ENCODE measurements around the gene MIDN. TPM values are rescaled to one million over a fixed set of nuclear protein-coding genes. Genes with fewer than 3 reads are reported as not detected.

Gene MIDN
- polyA plus RNA-seq, 1 donor from 2014 or later: 24.8 TPM

DNA sequence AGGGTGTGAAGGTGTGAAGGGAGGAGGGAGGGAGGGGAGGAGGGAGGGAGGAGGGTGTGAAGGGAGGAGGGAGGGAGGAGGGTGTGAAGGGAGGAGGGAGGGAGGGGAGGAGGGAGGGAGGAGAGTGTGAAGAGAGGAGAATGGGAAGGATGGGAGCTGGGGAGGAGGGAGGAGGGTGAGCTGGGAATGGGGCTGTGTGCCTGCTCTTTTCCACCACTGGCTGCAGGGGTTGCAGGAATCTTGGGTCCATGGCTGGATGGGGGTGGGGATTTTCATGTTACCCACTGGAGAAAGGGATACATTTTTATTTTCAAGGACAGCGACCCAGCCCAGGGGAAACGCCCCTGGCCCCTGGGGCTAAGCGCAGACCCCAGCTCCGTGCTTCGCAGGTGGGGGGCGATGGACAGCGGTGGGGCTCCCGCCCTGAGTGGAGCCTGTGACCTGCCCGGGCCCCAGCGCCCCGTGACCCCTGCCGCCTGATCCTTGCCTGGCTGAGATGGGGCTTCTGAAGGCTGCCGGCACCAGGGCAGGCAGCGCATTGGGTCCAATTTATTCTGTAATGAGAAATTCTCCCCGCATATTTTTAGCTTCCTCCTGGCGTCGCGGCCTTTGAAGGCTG lies 34.3 kb downstream of the MIDN start:
- no peak overlapping the region for H3K4me2 ChIP-seq (ENCODE audit: low read length)
- H3K27me3 ChIP-seq (ENCODE audit: insufficient read depth, low read depth, low read length): no peaks in the 10 kb centered on the region
- no peaks in the 10 kb centered on the region for H4K20me1 ChIP-seq (ENCODE audit: insufficient read depth)
- no peak overlapping the region for H3K27ac ChIP-seq (ENCODE audit: low read length)
- no peaks in the 10 kb centered on the region for H3K9me3 ChIP-seq (ENCODE audit: low read length)
- TF ChIP-seq EP300 (conservative IDR thresholded peaks at IDR 0.05; ENCODE audit: poor library complexity, severe bottlenecking): no peak
- TF ChIP-seq MXI1 (conservative IDR thresholded peaks at IDR 0.05; ENCODE audit: poor library complexity, severe bottlenecking): no peak
- no peak for TF ChIP-seq SMC3 (conservative IDR thresholded peaks at IDR 0.05; ENCODE audit: poor library complexity)
- no peak for TF ChIP-seq CTCF (IDR thresholded peaks at IDR 0.05; ENCODE audit: poor library complexity, severe bottlenecking)
- TF ChIP-seq POLR2AphosphoS5 (IDR thresholded peaks at IDR 0.05): no peak
- TF ChIP-seq REST (IDR thresholded peaks at IDR 0.05; ENCODE audit: borderline replicate concordance): no peak
- no peak for TF ChIP-seq TAF1 (IDR thresholded peaks at IDR 0.05; ENCODE audit: low read depth)
- TF ChIP-seq RAD21 (conservative IDR thresholded peaks at IDR 0.05): no peak
- no peak for TF ChIP-seq EZH2 (IDR thresholded peaks at IDR 0.05; ENCODE audit: borderline replicate concordance, insufficient read depth, low read length, poor library complexity, severe bottlenecking)
- H3K4me3 ChIP-seq (ENCODE audit: low read length): no peak overlapping the region
- H3F3A ChIP-seq (ENCODE audit: insufficient read depth, low read length, poor library complexity, severe bottlenecking): no peaks in the 10 kb centered on the region
- no peaks in the 10 kb centered on the region for H3K36me3 ChIP-seq (ENCODE audit: insufficient read depth, low read length)
- H3K9me2 ChIP-seq (ENCODE audit: insufficient read depth, low read length): no peaks in the 10 kb centered on the region
- H2AFZ ChIP-seq (ENCODE audit: low read depth, low read length): no peak overlapping the region
- no peak overlapping the region for H3K9ac ChIP-seq (ENCODE audit: low read length)
- H3K79me2 ChIP-seq (replicated peaks; ENCODE audit: insufficient read depth, low read length): peaks cover 14% of the 10 kb centered on the region

DNA sequence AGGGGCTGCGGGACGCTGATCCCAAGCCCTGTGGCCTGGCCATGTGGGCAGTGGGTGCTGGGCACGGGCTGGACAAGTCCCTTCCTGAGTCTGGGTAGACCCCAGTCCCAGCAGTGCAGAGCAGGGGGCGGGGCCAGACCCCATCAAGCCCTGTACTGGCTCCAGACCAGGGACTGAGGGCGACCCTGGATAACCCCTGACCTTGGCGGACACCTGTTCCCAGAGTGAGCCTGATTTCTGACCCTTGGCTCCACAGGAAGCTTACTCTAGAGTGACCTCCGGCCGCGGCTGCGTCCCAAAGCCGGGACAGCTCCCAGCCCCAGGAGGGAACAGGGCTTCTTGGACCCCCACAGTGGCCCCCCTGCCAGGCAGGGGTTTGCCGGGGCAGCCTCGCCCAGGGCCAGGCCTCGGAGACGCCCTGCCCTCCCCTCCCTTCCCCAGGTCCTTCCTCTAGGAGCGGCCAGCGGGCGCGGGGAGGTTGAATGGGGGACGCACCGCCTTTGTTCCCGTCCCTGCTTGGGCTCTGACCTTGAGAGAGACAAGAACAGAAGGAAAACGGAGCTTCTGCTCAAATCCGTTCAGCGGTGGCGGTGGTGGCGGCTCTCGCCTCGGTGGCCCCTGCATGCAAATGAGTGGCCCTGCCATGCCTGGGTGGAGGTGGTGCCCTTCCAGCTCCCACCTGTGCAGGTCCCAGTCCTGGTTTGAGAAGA lies 35.0 kb downstream of the MIDN start:
- Histone ChIP-seq H3K9ac (ENCODE audit: low read length) (no peak overlapping the region), H3K27me3 (ENCODE audit: insufficient read depth, low read depth, low read length) (no peaks in the 10 kb centered on the region), H3K27ac (ENCODE audit: low read length) (no peak overlapping the region), H3K36me3 (ENCODE audit: insufficient read depth, low read length) (no peaks in the 10 kb centered on the region), H3K4me3 (ENCODE audit: low read length) (no peak overlapping the region), H3K9me3 (ENCODE audit: low read length) (no peaks in the 10 kb centered on the region), H3F3A (ENCODE audit: insufficient read depth, low read length, poor library complexity, severe bottlenecking) (no peaks in the 10 kb centered on the region), H4K20me1 (ENCODE audit: insufficient read depth) (no peaks in the 10 kb centered on the region), H3K9me2 (ENCODE audit: insufficient read depth, low read length) (no peaks in the 10 kb centered on the region), H3K4me2 (ENCODE audit: low read length) (no peak overlapping the region), H3K79me2 (replicated peaks; ENCODE audit: insufficient read depth, low read length) (peaks cover 18% of the 10 kb centered on the region), H2AFZ (ENCODE audit: low read depth, low read length) (no peak overlapping the region)
- TF ChIP-seq REST (IDR thresholded peaks at IDR 0.05; ENCODE audit: borderline replicate concordance) (no peak), SMC3 (conservative IDR thresholded peaks at IDR 0.05; ENCODE audit: poor library complexity) (no peak), POLR2AphosphoS5 (IDR thresholded peaks at IDR 0.05) (no peak), EP300 (conservative IDR thresholded peaks at IDR 0.05; ENCODE audit: poor library complexity, severe bottlenecking) (no peak), CTCF (IDR thresholded peaks at IDR 0.05; ENCODE audit: poor library complexity, severe bottlenecking) (no peak), EZH2 (IDR thresholded peaks at IDR 0.05; ENCODE audit: borderline replicate concordance, insufficient read depth, low read length, poor library complexity, severe bottlenecking) (no peak), MXI1 (conservative IDR thresholded peaks at IDR 0.05; ENCODE audit: poor library complexity, severe bottlenecking) (no peak), TAF1 (IDR thresholded peaks at IDR 0.05; ENCODE audit: low read depth) (no peak), RAD21 (conservative IDR thresholded peaks at IDR 0.05) (no peak)
